ENCODE data around the gene SH2D3A.

DNA sequence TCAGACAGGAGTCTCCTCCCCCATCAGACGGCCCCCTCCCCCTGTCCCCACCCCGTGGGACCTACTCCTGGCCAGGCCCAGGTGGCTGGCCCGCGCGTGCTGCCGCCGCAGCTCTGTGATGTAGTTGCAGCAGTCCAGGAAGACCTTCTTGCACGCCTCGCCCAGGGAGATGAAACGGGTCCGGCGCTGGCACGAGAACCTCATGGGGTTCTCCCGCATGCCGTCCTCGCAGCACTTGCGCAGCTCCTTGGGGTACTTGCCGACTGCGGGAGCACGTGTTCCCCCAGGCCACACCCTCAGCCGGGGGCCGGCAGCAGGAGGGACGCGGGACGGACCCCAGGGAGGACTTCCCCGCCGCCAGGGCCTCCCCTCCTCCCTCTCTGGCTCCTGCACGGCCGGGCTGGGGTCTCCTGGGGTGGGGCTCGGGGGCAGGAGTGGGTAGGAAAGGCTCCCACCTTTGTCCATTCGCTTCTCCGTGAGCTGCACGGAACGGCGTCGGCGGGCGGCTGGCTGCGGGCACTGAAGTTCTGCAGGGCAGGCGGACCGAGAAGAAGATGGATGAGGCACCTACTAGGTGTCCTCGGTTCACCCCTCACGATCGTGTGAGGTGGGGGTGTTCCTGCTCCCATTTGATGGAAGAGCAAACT, 60.1 kb downstream of the SH2D3A start:
- TF ChIP-seq, protein P1, sequence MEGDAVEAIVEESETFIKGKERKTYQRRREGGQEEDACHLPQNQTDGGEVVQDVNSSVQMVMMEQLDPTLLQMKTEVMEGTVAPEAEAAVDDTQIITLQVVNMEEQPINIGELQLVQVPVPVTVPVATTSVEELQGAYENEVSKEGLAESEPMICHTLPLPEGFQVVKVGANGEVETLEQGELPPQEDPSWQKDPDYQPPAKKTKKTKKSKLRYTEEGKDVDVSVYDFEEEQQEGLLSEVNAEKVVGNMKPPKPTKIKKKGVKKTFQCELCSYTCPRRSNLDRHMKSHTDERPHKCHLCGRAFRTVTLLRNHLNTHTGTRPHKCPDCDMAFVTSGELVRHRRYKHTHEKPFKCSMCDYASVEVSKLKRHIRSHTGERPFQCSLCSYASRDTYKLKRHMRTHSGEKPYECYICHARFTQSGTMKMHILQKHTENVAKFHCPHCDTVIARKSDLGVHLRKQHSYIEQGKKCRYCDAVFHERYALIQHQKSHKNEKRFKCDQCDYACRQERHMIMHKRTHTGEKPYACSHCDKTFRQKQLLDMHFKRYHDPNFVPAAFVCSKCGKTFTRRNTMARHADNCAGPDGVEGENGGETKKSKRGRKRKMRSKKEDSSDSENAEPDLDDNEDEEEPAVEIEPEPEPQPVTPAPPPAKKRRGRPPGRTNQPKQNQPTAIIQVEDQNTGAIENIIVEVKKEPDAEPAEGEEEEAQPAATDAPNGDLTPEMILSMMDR (conservative IDR thresholded peaks at IDR 0.05): no peak
- no peak for TF ChIP-seq ZFX (IDR thresholded peaks at IDR 0.05)
